ENCODE data around the gene CCDC88B. TPM values are rescaled to one million over a fixed set of nuclear protein-coding genes. Genes with fewer than 3 reads are reported as not detected.

Gene CCDC88B
- total RNA-seq, 1 experiment from 2014 or later: 3.6 TPM

GRCh38 chr11:64348383-64349024 is 8.5 kb downstream of the CCDC88B start:
- no peaks in the 10 kb centered on the region for H3K9me3 ChIP-seq
- H3K4me1 ChIP-seq: no peaks in the 10 kb centered on the region
- Mint-ChIP-seq H3K4me3 (ENCODE audit: unreplicated experiment) (no peak overlapping the region), H3K27ac (ENCODE audit: unreplicated experiment) (no peak overlapping the region), H3K4me1 (ENCODE audit: low read depth, unreplicated experiment) (peaks cover 6% of the 10 kb centered on the region), H3K36me3 (ENCODE audit: insufficient read depth, unreplicated experiment) (no peaks in the 10 kb centered on the region), H3K9me3 (ENCODE audit: unreplicated experiment) (no peaks in the 10 kb centered on the region), H3K27me3 (ENCODE audit: insufficient read depth, unreplicated experiment) (no peaks in the 10 kb centered on the region)
- intact Hi-C loops (cut with micrococcal nuclease; ENCODE audit: unreplicated experiment): no loop called here
- no peaks in the 10 kb centered on the region for H3K27me3 ChIP-seq (replicated peaks; ENCODE audit: control insufficient read depth, insufficient read depth, low read length)
- no TSS peak for BruUV-seq (replicated peaks)
- TF ChIP-seq CTCF (IDR thresholded peaks at IDR 0.05; ENCODE audit: insufficient read depth in 1 of 2, low read depth in 1 of 2, low read length in 1 of 2, severe bottlenecking in 1 of 2, unreplicated experiment in 1 of 2): no peak
- DNase-seq: no peak
- ChIA-PET CTCF (interaction anchor here (0.7 to 1.9 kb wide), 2 partner anchors 31 to 39 kb away, joined by 6 to 7 read pairs; partner anchors contain the start of genes PRDX5 and TRMT112), POLR2A (interaction anchor here (0.7 to 1.6 kb wide), 2 partner anchors 31 to 37 kb away, joined by 7 to 8 read pairs; partner anchors contain the start of genes PRDX5 and TRMT112)
- no peaks in the 10 kb centered on the region for H3K36me3 ChIP-seq (ENCODE audit: control insufficient read depth, insufficient read depth, low read length)
- no peak overlapping the region for H3K4me3 ChIP-seq (ENCODE audit: low read depth, low read length)

GRCh38 chr11:64349025-64349387 is 9.0 kb downstream of the CCDC88B start:
- Mint-ChIP-seq H3K4me3 (ENCODE audit: unreplicated experiment) (no peak overlapping the region), H3K4me1 (ENCODE audit: low read depth, unreplicated experiment) (peaks cover 6% of the 10 kb centered on the region), H3K27ac (ENCODE audit: unreplicated experiment) (no peak overlapping the region), H3K27me3 (ENCODE audit: insufficient read depth, unreplicated experiment) (no peaks in the 10 kb centered on the region), H3K36me3 (ENCODE audit: insufficient read depth, unreplicated experiment) (no peaks in the 10 kb centered on the region), H3K9me3 (ENCODE audit: unreplicated experiment) (no peaks in the 10 kb centered on the region)
- no peaks in the 10 kb centered on the region for H3K4me1 ChIP-seq
- H3K27me3 ChIP-seq (replicated peaks; ENCODE audit: control insufficient read depth, insufficient read depth, low read length): no peaks in the 10 kb centered on the region
- no peak for DNase-seq
- ChIA-PET CTCF (interaction anchor here (1.9 kb wide), 1 partner anchor 31 kb away, joined by 6 read pairs; the partner anchor contains the start of genes PRDX5 and TRMT112), POLR2A (interaction anchor here (1.6 kb wide), 1 partner anchor 31 kb away, joined by 8 read pairs; the partner anchor contains the start of genes PRDX5 and TRMT112)
- TF ChIP-seq CTCF (IDR thresholded peaks at IDR 0.05; ENCODE audit: insufficient read depth in 1 of 2, low read depth in 1 of 2, low read length in 1 of 2, severe bottlenecking in 1 of 2, unreplicated experiment in 1 of 2): no peak
- H3K36me3 ChIP-seq (ENCODE audit: control insufficient read depth, insufficient read depth, low read length): no peaks in the 10 kb centered on the region
- H3K4me3 ChIP-seq (ENCODE audit: low read depth, low read length): no peak overlapping the region
- BruUV-seq (replicated peaks): no TSS peak
- H3K9me3 ChIP-seq: no peaks in the 10 kb centered on the region
- intact Hi-C loops (cut with micrococcal nuclease; ENCODE audit: unreplicated experiment): no loop called here

DNA sequence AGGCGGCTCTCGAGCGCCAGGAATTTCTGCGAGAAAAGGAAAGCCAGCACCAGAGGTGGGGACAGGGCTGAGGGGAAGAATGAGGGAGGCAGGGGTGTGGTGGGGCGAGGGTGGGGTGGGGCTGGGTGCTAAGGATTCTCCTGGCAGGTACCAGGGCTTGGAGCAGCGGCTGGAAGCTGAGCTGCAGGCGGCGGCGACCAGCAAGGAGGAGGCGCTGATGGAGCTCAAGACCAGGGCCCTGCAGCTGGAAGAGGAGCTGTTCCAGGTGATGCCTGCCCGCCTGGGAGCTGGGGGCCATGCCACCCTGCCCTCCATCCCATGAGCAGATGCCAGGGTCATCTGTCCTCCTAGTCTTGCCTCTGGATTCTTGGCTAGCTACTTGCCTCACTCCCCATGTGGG is 9.4 kb downstream of the CCDC88B start:
- no peaks in the 10 kb centered on the region for H3K27me3 Mint-ChIP-seq (ENCODE audit: insufficient read depth, unreplicated experiment)

More for the DNA sequence above, 9.4 kb downstream of the CCDC88B start:
- Histone ChIP-seq H3K4me3 (ENCODE audit: low read depth, low read length) (no peak overlapping the region), H3K27me3 (replicated peaks; ENCODE audit: control insufficient read depth, insufficient read depth, low read length) (no peaks in the 10 kb centered on the region), H3K36me3 (ENCODE audit: control insufficient read depth, insufficient read depth, low read length) (no peaks in the 10 kb centered on the region), H3K4me1 (no peaks in the 10 kb centered on the region), H3K9me3 (no peaks in the 10 kb centered on the region)
- no peak for DNase-seq
- intact Hi-C loops (cut with micrococcal nuclease; ENCODE audit: unreplicated experiment): no loop called here
- no peak for TF ChIP-seq CTCF (IDR thresholded peaks at IDR 0.05; ENCODE audit: insufficient read depth in 1 of 2, low read depth in 1 of 2, low read length in 1 of 2, severe bottlenecking in 1 of 2, unreplicated experiment in 1 of 2)
- H3K36me3 Mint-ChIP-seq (ENCODE audit: insufficient read depth, unreplicated experiment): no peaks in the 10 kb centered on the region
- peaks cover 6% of the 10 kb centered on the region for H3K4me1 Mint-ChIP-seq (ENCODE audit: low read depth, unreplicated experiment)
- no peak overlapping the region for H3K27ac Mint-ChIP-seq (ENCODE audit: unreplicated experiment)
- no TSS peak for BruUV-seq (replicated peaks)
- POLR2A ChIA-PET: interaction anchor here (1.6 kb wide), 1 partner anchor 32 kb away, joined by 8 read pairs; the partner anchor contains the start of genes PRDX5 and TRMT112
- no peaks in the 10 kb centered on the region for H3K9me3 Mint-ChIP-seq (ENCODE audit: unreplicated experiment)
- CTCF ChIA-PET: interaction anchor here (1.9 kb wide), 1 partner anchor 31 kb away, joined by 6 read pairs; the partner anchor contains the start of genes PRDX5 and TRMT112
- H3K4me3 Mint-ChIP-seq (ENCODE audit: unreplicated experiment): no peak overlapping the region

Measured in Caco-2 (cell line).